GM10248 (cell line): ENCODE data around the gene FNDC10.

Experiments
- CTCF ChIA-PET: fragments of 300-600 bp; sonication (Branson Sonifier 250); formaldehyde crosslinking; extraction: SDS; loops from one replicate; lab custom pipeline; 2021; ENCODE audit warnings: antibody characterized with exemption; lab: Yijun Ruan, JAX
- POLR2A ChIA-PET: fragments of 350-650 bp; sonication (Branson Sonifier 250); formaldehyde crosslinking; extraction: SDS; loops from one replicate; lab custom pipeline; 2020; ENCODE audit warnings: antibody characterized with exemption; lab: Yijun Ruan, JAX
- DNase-seq: peaks from one replicate; pipeline ENCODE4 v3.0.0; 2012; ENCODE audit errors: extremely low spot score
- TF ChIP-seq, protein P1 (sequence below): IDR thresholded peaks from 2 replicates; pipeline ENCODE4 v1.5.1; 2012; ENCODE audit warnings: mild to moderate bottlenecking, low read depth; ENCODE audit errors: extremely low read depth, missing control alignments, control extremely low read depth

FNDC10 gene

DNA sequence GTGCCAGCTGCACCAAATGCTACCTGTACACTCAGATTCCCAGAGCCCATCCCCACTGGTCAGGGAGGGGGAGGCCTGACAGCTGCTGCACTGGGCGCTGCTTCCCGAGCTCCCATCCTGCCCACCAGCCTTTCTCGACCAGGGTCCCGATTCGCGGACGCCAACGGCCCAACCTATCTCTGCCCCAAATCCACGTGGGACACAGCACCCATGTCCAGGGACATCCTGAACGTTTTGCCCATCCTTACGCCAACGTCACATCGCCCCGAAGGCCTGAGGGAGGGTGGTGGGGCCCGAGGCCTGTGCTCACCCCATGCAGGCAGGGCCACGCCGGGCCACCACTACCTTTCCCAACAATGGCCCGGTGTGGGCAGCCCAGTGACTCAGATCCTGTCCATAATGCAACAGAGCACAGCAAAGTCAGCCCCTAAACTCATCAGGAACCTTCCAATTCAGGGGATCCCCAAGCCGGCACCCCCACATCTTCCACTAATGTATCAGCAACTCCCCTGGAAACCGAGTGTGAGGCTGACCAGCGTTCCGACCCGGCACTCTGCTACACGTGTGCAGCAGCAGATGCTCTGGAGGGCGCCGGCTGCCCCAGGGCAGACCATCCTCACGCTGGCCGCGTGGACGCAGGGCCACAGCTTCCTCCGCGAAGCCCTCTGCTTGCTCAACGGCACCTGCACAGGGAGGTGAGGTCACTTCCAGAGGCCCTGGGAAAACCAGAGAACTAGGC, 48.2 kb downstream of the FNDC10 start:
- no peak for DNase-seq
- POLR2A ChIA-PET: no interaction called here
- CTCF ChIA-PET: interaction anchor here (0.7 kb wide), 1 partner anchor 46 kb away, joined by 3 read pairs; no protein-coding TSS in a partner anchor
- TF ChIP-seq, protein P1, sequence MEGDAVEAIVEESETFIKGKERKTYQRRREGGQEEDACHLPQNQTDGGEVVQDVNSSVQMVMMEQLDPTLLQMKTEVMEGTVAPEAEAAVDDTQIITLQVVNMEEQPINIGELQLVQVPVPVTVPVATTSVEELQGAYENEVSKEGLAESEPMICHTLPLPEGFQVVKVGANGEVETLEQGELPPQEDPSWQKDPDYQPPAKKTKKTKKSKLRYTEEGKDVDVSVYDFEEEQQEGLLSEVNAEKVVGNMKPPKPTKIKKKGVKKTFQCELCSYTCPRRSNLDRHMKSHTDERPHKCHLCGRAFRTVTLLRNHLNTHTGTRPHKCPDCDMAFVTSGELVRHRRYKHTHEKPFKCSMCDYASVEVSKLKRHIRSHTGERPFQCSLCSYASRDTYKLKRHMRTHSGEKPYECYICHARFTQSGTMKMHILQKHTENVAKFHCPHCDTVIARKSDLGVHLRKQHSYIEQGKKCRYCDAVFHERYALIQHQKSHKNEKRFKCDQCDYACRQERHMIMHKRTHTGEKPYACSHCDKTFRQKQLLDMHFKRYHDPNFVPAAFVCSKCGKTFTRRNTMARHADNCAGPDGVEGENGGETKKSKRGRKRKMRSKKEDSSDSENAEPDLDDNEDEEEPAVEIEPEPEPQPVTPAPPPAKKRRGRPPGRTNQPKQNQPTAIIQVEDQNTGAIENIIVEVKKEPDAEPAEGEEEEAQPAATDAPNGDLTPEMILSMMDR: no peak

DNA sequence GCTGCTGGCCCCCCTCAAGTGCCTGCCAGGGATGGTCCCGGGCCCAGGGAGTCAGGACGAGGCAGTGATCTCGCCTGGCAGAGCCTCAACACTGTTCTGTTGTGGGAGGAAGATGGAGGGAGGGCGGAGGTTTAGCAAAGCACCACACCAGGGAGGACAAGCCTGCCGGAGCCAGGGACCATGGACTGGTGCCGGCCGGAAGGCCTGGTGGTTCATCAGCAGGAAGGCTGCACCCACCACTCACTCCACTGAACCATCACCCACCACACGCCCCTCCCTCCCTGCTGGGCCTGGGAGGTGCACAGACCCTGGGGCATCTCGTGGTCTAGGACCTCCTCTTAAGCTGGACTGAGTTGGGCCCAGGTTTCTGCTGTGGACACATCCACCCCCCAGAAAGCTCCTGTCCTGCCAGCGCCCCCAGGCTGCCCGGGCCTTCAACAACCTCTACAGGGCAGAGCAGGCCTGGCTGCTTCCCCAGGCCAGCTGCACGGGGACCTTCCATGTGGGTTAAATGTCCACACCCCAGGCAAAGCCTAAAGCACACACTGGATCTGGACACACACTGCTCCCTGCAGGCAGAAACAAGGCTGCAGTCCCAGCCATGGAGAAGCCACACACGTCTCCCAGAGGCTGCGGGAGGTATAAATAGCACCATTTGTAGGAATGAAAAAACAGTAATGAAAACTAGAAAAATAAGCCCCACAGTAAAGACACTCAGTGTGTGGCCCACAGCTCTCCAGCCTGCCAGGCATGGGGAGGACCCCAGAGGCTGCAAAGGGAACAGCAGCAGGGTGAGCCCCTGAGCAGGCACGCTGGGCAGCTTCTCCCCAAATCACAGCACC, 49.1 kb downstream of the FNDC10 start:
- ChIA-PET POLR2A (no interaction called here), CTCF (interaction anchor here (0.7 kb wide), 1 partner anchor 45 kb away, joined by 3 read pairs; no protein-coding TSS in a partner anchor)
- DNase-seq: no peak
- TF ChIP-seq, protein P1: no peak

DNA sequence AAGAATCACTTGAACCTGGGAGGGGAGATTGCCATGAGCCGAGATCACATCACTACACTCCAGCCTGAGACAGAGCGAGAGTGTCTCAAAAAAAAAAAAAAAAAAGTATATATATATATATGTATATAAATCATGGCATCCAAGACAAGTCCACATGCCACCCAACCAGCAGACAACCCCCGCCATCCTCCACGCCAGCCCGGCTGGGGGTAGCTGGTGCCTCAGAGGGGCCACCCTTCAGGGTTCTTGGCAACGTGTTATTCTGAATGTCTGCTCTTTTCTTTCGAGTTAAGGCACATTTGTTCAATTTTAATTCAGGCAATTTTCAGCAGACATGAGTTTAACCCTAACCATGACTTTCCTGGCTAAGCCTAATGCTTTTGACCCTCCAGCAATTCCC, 49.8 kb downstream of the FNDC10 start:
- TF ChIP-seq, protein P1: no peak
- DNase-seq: no peak
- POLR2A ChIA-PET: no interaction called here
- CTCF ChIA-PET: no interaction called here

DNA sequence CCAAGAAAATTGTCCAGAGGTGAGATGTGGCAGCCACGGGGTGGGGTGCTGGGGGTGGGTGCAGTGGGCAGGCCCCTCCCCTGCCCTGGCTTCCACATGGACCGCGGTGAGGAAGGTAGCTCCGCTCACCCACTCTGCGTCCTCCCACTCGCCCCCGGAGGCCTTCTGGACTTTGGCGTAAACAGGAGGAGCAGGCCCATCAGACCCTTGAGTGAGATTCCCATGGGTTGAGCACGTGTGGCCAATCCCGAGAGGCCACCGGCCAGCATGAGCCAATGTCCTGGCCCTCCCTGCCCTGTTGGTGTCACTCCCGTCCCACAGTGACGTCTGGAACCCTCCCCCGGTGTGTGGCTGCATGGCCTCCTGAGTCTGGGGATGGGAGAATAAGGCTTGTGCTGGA, 51.3 kb downstream of the FNDC10 start:
- DNase-seq: no peak
- TF ChIP-seq, protein P1: no peak
- CTCF ChIA-PET: no interaction called here
- POLR2A ChIA-PET: interaction anchor here (0.7 kb wide), 1 partner anchor 52 kb away, joined by 5 read pairs; no protein-coding TSS in a partner anchor
